Neural progenitor cell (in vitro differentiated cells): ENCODE measurements around the gene CSNK2A3. TPM values are rescaled to one million over a fixed set of nuclear protein-coding genes. Genes with fewer than 3 reads are reported as not detected.

Experiments
- DNase-seq: peaks from one replicate; pipeline ENCODE4 v3.0.0-alpha.2; 2016; ENCODE audit warnings: low spot score
- H2AFZ ChIP-seq: fragments of 200-600 bp; sonication (generic); replicated peaks from 2 replicates; pipeline ENCODE4 v1.6.1; 2016; ENCODE audit warnings: antibody characterized with exemption
- H3F3A ChIP-seq: fragments of 200-600 bp; sonication (generic); 2 replicates; pipeline ENCODE4 v1.6.1; 2016; ENCODE audit warnings: antibody characterized with exemption, low read depth
- H3K27ac ChIP-seq: fragments of 200-600 bp; sonication (generic); 2 replicates; pipeline ENCODE4 v1.5.1; 2016; ENCODE audit warnings: mild to moderate bottlenecking
- H3K27me3 ChIP-seq: fragments of 200-600 bp; sonication (generic); 2 replicates; pipeline ENCODE4 v1.6.1; 2016; ENCODE audit warnings: mild to moderate bottlenecking, moderate library complexity
- H3K36me3 ChIP-seq: fragments of 200-600 bp; sonication (generic); 2 replicates; pipeline ENCODE4 v1.5.1; 2016
- H3K4me1 ChIP-seq: fragments of 200-600 bp; sonication (generic); 2 replicates; pipeline ENCODE4 v1.6.1; 2016; ENCODE audit warnings: mixed run types
- H3K4me2 ChIP-seq: fragments of 200-600 bp; sonication (generic); 2 replicates; pipeline ENCODE4 v1.6.1; 2016
- H3K4me3 ChIP-seq: fragments of 200-600 bp; sonication (generic); 2 replicates; pipeline ENCODE4 v1.5.1; 2016
- H3K79me2 ChIP-seq: fragments of 200-600 bp; sonication (generic); 2 replicates; pipeline ENCODE4 v1.6.1; 2016; ENCODE audit warnings: low read depth
- H3K9ac ChIP-seq: fragments of 200-600 bp; sonication (generic); 2 replicates; pipeline ENCODE4 v1.6.1; 2016
- H3K9me3 ChIP-seq: fragments of 200-600 bp; sonication (generic); 2 replicates; pipeline ENCODE4 v1.5.1; 2016; ENCODE audit warnings: low read depth
- H4K20me1 ChIP-seq: fragments of 200-600 bp; sonication (generic); 2 replicates; pipeline ENCODE4 v1.6.1; 2016; ENCODE audit warnings: low read depth
- H3K27ac Mint-ChIP-seq: 3 replicates; pipeline ENCODE4 v1.8.0; 2021; ENCODE audit warnings: mixed read lengths
- H3K27me3 Mint-ChIP-seq: 2 replicates; pipeline ENCODE4 v1.8.0; 2022; ENCODE audit warnings: low read depth, mild to moderate bottlenecking, inconsistent platforms, moderate library complexity, mixed read lengths; ENCODE audit not compliant: insufficient read depth
- H3K36me3 Mint-ChIP-seq: 3 replicates; pipeline ENCODE4 v1.8.0; 2021; ENCODE audit warnings: mixed read lengths
- H3K4me1 Mint-ChIP-seq: 3 replicates; pipeline ENCODE4 v1.8.0; 2021; ENCODE audit warnings: mixed read lengths
- H3K4me3 Mint-ChIP-seq: 3 replicates; pipeline ENCODE4 v1.8.0; 2021; ENCODE audit warnings: mild to moderate bottlenecking, moderate library complexity, mixed read lengths
- H3K9me3 Mint-ChIP-seq: 3 replicates; pipeline ENCODE4 v1.8.0; 2020; ENCODE audit warnings: mixed read lengths
- EZH2 ChIP-seq: fragments of 200-600 bp; sonication (generic); IDR thresholded peaks from 2 replicates; pipeline ENCODE4 v1.6.1; 2017; ENCODE audit warnings: antibody characterized with exemption, mild to moderate bottlenecking, moderate library complexity
- EZH2phosphoT487 ChIP-seq: fragments of 200-600 bp; sonication (generic); IDR thresholded peaks from 2 replicates; pipeline ENCODE4 v1.6.1; 2017; ENCODE audit warnings: antibody characterized with exemption
- total RNA-seq: library from RNA; depleted of rRNA; stranded (reverse); fragments of >200 nt; gene quantifications from 2 replicates; pipeline ENCODE4 v1.2.3, GENCODE V29; 2015; ENCODE audit warnings: low replicate concordance
- TF ChIP-seq, protein P1 (sequence below): fragments of 200-600 bp; sonication (generic); IDR thresholded peaks from 2 replicates; pipeline ENCODE4 v1.5.1; 2017; ENCODE audit warnings: antibody characterized with exemption, mild to moderate bottlenecking

CSNK2A3 gene
- total RNA-seq, 1 donor from 2014 or later, result 5.9 TPM

DNA sequence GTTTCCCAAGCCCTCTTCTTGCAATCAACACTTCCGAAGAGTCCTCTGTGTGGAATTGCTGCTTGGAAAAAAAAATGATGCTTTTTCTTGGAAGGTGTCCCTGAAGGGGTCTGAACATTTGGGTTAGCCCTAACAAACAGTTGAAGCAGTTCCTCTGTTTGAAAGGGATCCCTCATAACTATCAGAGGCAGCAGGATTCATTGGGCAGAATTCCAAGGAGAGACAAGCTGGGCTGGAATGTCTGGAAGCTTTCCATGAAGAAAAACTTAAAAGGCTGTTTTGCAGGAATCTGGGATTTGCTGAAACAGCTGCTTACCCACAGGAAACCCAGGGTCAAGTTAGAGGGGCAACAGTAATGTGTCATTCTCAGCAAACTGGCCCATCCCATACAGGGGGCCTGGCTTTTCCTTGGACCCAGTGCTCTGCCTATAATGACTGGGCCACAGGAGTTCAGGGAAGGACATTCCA, 3.1 kb downstream of the CSNK2A3 start:
- Histone ChIP-seq H3K27me3 (no peaks in the 10 kb centered on the region), H3K4me1 (no peaks in the 10 kb centered on the region), H3K79me2 (no peaks in the 10 kb centered on the region), H3F3A (no peaks in the 10 kb centered on the region), H2AFZ (no peak overlapping the region), H3K36me3 (no peaks in the 10 kb centered on the region), H3K27ac (no peak overlapping the region), H4K20me1 (no peaks in the 10 kb centered on the region), H3K9me3 (no peaks in the 10 kb centered on the region), H3K4me2 (no peak overlapping the region), H3K4me3 (no peak overlapping the region), H3K9ac (no peak overlapping the region)
- Mint-ChIP-seq H3K4me3 (no peak overlapping the region), H3K27ac (no peak overlapping the region), H3K4me1 (peaks cover 3% of the 10 kb centered on the region), H3K27me3 (peaks cover 2% of the 10 kb centered on the region), H3K36me3 (no peaks in the 10 kb centered on the region), H3K9me3 (no peaks in the 10 kb centered on the region)
- TF ChIP-seq, protein P1, sequence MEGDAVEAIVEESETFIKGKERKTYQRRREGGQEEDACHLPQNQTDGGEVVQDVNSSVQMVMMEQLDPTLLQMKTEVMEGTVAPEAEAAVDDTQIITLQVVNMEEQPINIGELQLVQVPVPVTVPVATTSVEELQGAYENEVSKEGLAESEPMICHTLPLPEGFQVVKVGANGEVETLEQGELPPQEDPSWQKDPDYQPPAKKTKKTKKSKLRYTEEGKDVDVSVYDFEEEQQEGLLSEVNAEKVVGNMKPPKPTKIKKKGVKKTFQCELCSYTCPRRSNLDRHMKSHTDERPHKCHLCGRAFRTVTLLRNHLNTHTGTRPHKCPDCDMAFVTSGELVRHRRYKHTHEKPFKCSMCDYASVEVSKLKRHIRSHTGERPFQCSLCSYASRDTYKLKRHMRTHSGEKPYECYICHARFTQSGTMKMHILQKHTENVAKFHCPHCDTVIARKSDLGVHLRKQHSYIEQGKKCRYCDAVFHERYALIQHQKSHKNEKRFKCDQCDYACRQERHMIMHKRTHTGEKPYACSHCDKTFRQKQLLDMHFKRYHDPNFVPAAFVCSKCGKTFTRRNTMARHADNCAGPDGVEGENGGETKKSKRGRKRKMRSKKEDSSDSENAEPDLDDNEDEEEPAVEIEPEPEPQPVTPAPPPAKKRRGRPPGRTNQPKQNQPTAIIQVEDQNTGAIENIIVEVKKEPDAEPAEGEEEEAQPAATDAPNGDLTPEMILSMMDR, result no peak
- TF ChIP-seq EZH2phosphoT487 (no peak), EZH2 (no peak)
- no peak for DNase-seq

DNA sequence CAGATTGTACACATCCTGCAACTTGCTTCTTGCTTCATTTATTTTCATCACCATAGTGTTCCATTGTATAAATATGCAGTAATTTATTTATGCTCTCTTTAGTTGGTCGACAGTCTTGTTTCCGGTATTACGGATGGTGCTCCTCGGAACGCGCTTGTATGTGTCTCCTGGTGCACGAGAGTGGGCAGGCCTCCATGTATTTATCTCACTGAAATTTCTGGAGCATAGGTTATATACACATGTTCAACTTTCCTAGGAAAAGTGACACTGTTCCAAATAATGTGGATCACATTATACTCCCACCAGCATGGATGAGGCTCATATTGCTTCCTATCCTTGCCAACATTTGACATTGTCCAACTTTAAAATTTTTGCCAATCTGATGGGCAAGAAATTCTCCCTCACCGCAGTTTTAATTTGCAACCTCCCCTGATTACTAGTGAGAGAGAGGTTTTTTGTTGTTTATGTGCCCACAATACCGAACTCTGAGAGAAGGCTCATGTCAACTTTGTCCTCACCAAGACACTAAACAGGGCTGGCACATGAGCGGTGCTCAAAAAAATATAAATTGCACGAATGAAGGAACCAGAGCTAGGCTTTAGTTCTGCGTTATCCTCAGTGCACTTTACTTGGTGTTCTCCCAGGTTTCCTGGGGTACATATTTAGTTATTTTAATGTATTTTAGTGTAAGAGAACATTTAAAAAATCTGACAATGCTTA, 3.8 kb downstream of the CSNK2A3 start:
- Mint-ChIP-seq H3K27ac (no peak overlapping the region), H3K27me3 (peaks cover 2% of the 10 kb centered on the region), H3K4me3 (no peak overlapping the region), H3K36me3 (no peaks in the 10 kb centered on the region), H3K9me3 (no peaks in the 10 kb centered on the region), H3K4me1 (peaks cover 3% of the 10 kb centered on the region)
- Histone ChIP-seq H3K36me3 (no peaks in the 10 kb centered on the region), H4K20me1 (no peaks in the 10 kb centered on the region), H3F3A (no peaks in the 10 kb centered on the region), H3K27me3 (no peaks in the 10 kb centered on the region), H3K9me3 (no peaks in the 10 kb centered on the region), H3K79me2 (no peaks in the 10 kb centered on the region), H3K27ac (no peak overlapping the region), H3K9ac (no peak overlapping the region), H3K4me1 (no peaks in the 10 kb centered on the region), H3K4me2 (no peak overlapping the region), H2AFZ (no peak overlapping the region), H3K4me3 (no peak overlapping the region)
- TF ChIP-seq, protein P1, result no peak
- TF ChIP-seq EZH2phosphoT487 (no peak), EZH2 (no peak)
- DNase-seq, result no peak

DNA sequence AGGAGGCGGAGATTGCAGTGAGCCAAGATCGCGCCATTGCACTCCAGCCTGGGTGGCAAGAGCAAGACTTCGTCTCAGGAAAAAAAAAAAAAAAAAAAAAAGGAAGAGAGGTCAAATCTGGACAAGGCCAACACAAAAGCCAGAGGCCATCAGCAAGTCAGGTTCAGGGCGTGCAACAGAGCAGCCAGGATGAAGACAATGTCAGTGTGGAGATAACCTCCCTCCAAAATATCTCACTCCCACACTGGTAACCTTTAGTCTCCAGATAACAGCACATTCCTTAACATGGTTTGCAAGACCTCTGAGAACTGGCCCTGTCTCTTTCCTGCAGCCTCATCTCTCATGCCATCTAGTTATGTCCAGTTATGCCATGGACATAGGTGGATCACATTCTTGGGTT, 4.7 kb downstream of the CSNK2A3 start:
- Mint-ChIP-seq H3K36me3 (no peaks in the 10 kb centered on the region), H3K4me1 (peaks cover 3% of the 10 kb centered on the region), H3K27ac (no peak overlapping the region), H3K9me3 (no peaks in the 10 kb centered on the region), H3K4me3 (no peak overlapping the region), H3K27me3 (peaks cover 5% of the 10 kb centered on the region)
- no peaks in the 10 kb centered on the region for H3K79me2 ChIP-seq
- no peaks in the 10 kb centered on the region for H4K20me1 ChIP-seq
- H3K9ac ChIP-seq, result no peak overlapping the region
- no peaks in the 10 kb centered on the region for H3K4me1 ChIP-seq
- no peak overlapping the region for H3K4me3 ChIP-seq
- no peak overlapping the region for H3K27ac ChIP-seq
- H3F3A ChIP-seq, result no peaks in the 10 kb centered on the region
- no peaks in the 10 kb centered on the region for H3K9me3 ChIP-seq
- no peak overlapping the region for H2AFZ ChIP-seq
- TF ChIP-seq EZH2 (no peak), EZH2phosphoT487 (no peak)
- TF ChIP-seq, protein P1, result no peak
- no peak for DNase-seq
- no peak overlapping the region for H3K4me2 ChIP-seq
- no peaks in the 10 kb centered on the region for H3K36me3 ChIP-seq
- no peaks in the 10 kb centered on the region for H3K27me3 ChIP-seq
